Stomach smooth muscle (tissue), 2 donors: Measurements from ENCODE around the gene LAG3.

Source experiments
- H3K27ac ChIP-seq: one replicate; pipeline ENCODE4 v1.7.0; 2013; ENCODE audit warnings: mild to moderate bottlenecking, low read length, inconsistent platforms
- H3K27me3 ChIP-seq, 2 donors: one replicate each; pipeline ENCODE4 v1.7.0; 2013; ENCODE audit warnings: low read length in 2 of 2; ENCODE audit not compliant: insufficient read depth in 2 of 2, control insufficient read depth in 1 of 2
- H3K36me3 ChIP-seq, 2 donors: one replicate each; pipeline ENCODE4 v1.7.0; 2013; ENCODE audit warnings: low read length in 2 of 2; ENCODE audit not compliant: control insufficient read depth in 2 of 2, insufficient read depth in 2 of 2
- H3K4me1 ChIP-seq: one replicate; pipeline ENCODE4 v1.7.0; 2013; ENCODE audit warnings: low read length; ENCODE audit not compliant: control insufficient read depth, insufficient read depth
- H3K4me3 ChIP-seq, 2 donors: one replicate each; pipeline ENCODE4 v1.7.0; 2013; ENCODE audit warnings: low read length in 2 of 2
- H3K9ac ChIP-seq, 2 donors: one replicate each; pipeline ENCODE4 v1.7.0; 2013; ENCODE audit warnings: low read length in 2 of 2, mild to moderate bottlenecking in 1 of 2
- H3K9me3 ChIP-seq, 2 donors: one replicate each; pipeline ENCODE4 v1.7.0; 2013; ENCODE audit warnings: low read length in 2 of 2; ENCODE audit not compliant: control insufficient read depth in 2 of 2
- donor health status: healthy.
- donor health status: Pancreatic carcinoma.

Gene LAG3

GRCh38 chr12:6825398-6826124 is 53.2 kb downstream of the LAG3 start:
- Histone ChIP-seq H3K36me3 (peaks cover 0 to 2% of the 10 kb centered on the region in 2 donors), H3K27ac (no peak overlapping the region), H3K4me3 (peak overlapping the region in 1 of 2 donors; percentile 59), H3K4me1 (peaks cover 51% of the 10 kb centered on the region), H3K27me3 (peaks cover 0 to 16% of the 10 kb centered on the region in 2 donors), H3K9me3 (no peaks in the 10 kb centered on the region), H3K9ac (peak overlapping the region; percentile 13 to 39)

GRCh38 chr12:6826125-6826733 is 53.9 kb downstream of the LAG3 start:
- Histone ChIP-seq H3K9ac (no peak overlapping the region), H3K4me3 (no peak overlapping the region), H3K27me3 (peaks cover 0 to 13% of the 10 kb centered on the region in 2 donors), H3K4me1 (peaks cover 45% of the 10 kb centered on the region), H3K27ac (no peak overlapping the region), H3K9me3 (no peaks in the 10 kb centered on the region), H3K36me3 (peaks cover 0 to 5% of the 10 kb centered on the region in 2 donors)

- Histone ChIP-seq H3K36me3 (peaks cover 5 to 9% of the 10 kb centered on the region in 2 donors), H3K4me1 (peaks cover 42% of the 10 kb centered on the region), H3K9ac (peak overlapping the region; percentile 13 to 62), H3K9me3 (no peaks in the 10 kb centered on the region), H3K27ac (peak overlapping the region; percentile 24), H3K4me3 (peak overlapping the region in 1 of 2 donors; percentile 55), H3K27me3 (peaks cover 0 to 12% of the 10 kb centered on the region in 2 donors)
Observed at GRCh38 chr12:6826734-6827436, 54.6 kb downstream of the LAG3 start.

- Histone ChIP-seq H3K27me3 (peaks cover 0 to 7% of the 10 kb centered on the region in 2 donors), H3K4me3 (peak overlapping the region in 1 of 2 donors; percentile 55), H3K36me3 (peaks cover 8 to 12% of the 10 kb centered on the region in 2 donors), H3K9me3 (no peaks in the 10 kb centered on the region), H3K9ac (peak overlapping the region; percentile 13 to 62), H3K4me1 (peaks cover 38% of the 10 kb centered on the region), H3K27ac (peak overlapping the region; percentile 24)
Observed at GRCh38 chr12:6827437-6827911, 55.2 kb downstream of the LAG3 start.
